ENCODE results near the gene SOAT2. TPM values are rescaled to one million over a fixed set of nuclear protein-coding genes. Genes with fewer than 3 reads are reported as not detected.

Gene SOAT2
- total and polyA plus RNA-seq, 2 donors, result 0.61 to 0.71 TPM

- H3K27ac ChIP-seq (ENCODE audit: low read depth in 1 of 2, low read length in 1 of 2), result no peak overlapping the region
- 96% methylated on average over 12 of the region's 12 CpGs for WGBS
- H3K9me3 ChIP-seq (ENCODE audit: control insufficient read depth in 2 of 2, insufficient read depth in 1 of 2, low read length in 1 of 2), result no peaks in the 10 kb centered on the region
- no peak for DNase-seq (ENCODE audit: low read depth in 6 of 9, low spot score in 9 of 9)
- H3K4me1 ChIP-seq (ENCODE audit: control insufficient read depth in 2 of 2, insufficient read depth in 2 of 2, low read length in 2 of 2), result no peaks in the 10 kb centered on the region
- H3K27me3 ChIP-seq (ENCODE audit: control insufficient read depth in 2 of 2, insufficient read depth in 1 of 2, low read length in 1 of 2), result no peaks in the 10 kb centered on the region
- no peaks in the 10 kb centered on the region for H3K36me3 ChIP-seq (ENCODE audit: control insufficient read depth in 2 of 2, insufficient read depth in 2 of 2, low read length in 1 of 2)
- H3K4me3 ChIP-seq (ENCODE audit: low read length in 2 of 2), result no peak overlapping the region
Observed at GRCh38 chr12:53113136-53113705, 9.9 kb downstream of the SOAT2 start.

GRCh38 chr12:53113951-53114350, 10.7 kb downstream of the SOAT2 start:
- no peaks in the 10 kb centered on the region for H3K36me3 ChIP-seq (ENCODE audit: control insufficient read depth in 2 of 2, insufficient read depth in 2 of 2, low read length in 1 of 2)
- DNase-seq (ENCODE audit: low read depth in 6 of 9, low spot score in 9 of 9), result no peak
- H3K4me1 ChIP-seq (ENCODE audit: control insufficient read depth in 2 of 2, insufficient read depth in 2 of 2, low read length in 2 of 2), result no peaks in the 10 kb centered on the region
- no peaks in the 10 kb centered on the region for H3K27me3 ChIP-seq (ENCODE audit: control insufficient read depth in 2 of 2, insufficient read depth in 1 of 2, low read length in 1 of 2)
- H3K27ac ChIP-seq (ENCODE audit: low read depth in 1 of 2, low read length in 1 of 2), result no peak overlapping the region
- no peak overlapping the region for H3K4me3 ChIP-seq (ENCODE audit: low read length in 2 of 2)
- no peaks in the 10 kb centered on the region for H3K9me3 ChIP-seq (ENCODE audit: control insufficient read depth in 2 of 2, insufficient read depth in 1 of 2, low read length in 1 of 2)

GRCh38 chr12:53115112-53115890, 12.0 kb downstream of the SOAT2 start:
- Histone ChIP-seq H3K27ac (ENCODE audit: low read depth in 1 of 2, low read length in 1 of 2) (peak overlapping the region in 1 of 2 donors; percentile 11), H3K4me3 (ENCODE audit: low read length in 2 of 2) (no peak overlapping the region), H3K27me3 (ENCODE audit: control insufficient read depth in 2 of 2, insufficient read depth in 1 of 2, low read length in 1 of 2) (no peaks in the 10 kb centered on the region), H3K36me3 (ENCODE audit: control insufficient read depth in 2 of 2, insufficient read depth in 2 of 2, low read length in 1 of 2) (no peaks in the 10 kb centered on the region), H3K9me3 (ENCODE audit: control insufficient read depth in 2 of 2, insufficient read depth in 1 of 2, low read length in 1 of 2) (no peaks in the 10 kb centered on the region), H3K4me1 (ENCODE audit: control insufficient read depth in 2 of 2, insufficient read depth in 2 of 2, low read length in 2 of 2) (no peaks in the 10 kb centered on the region)
- DNase-seq (ENCODE audit: low read depth in 6 of 9, low spot score in 9 of 9), result no peak
- 94% methylated on average over 33 of the region's 33 CpGs for WGBS

GRCh38 chr12:53115891-53116648, 12.8 kb downstream of the SOAT2 start:
- Histone ChIP-seq H3K4me3 (ENCODE audit: low read length in 2 of 2) (no peak overlapping the region), H3K9me3 (ENCODE audit: control insufficient read depth in 2 of 2, insufficient read depth in 1 of 2, low read length in 1 of 2) (no peaks in the 10 kb centered on the region), H3K4me1 (ENCODE audit: control insufficient read depth in 2 of 2, insufficient read depth in 2 of 2, low read length in 2 of 2) (no peaks in the 10 kb centered on the region), H3K27ac (ENCODE audit: low read depth in 1 of 2, low read length in 1 of 2) (no peak overlapping the region), H3K27me3 (ENCODE audit: control insufficient read depth in 2 of 2, insufficient read depth in 1 of 2, low read length in 1 of 2) (no peaks in the 10 kb centered on the region), H3K36me3 (ENCODE audit: control insufficient read depth in 2 of 2, insufficient read depth in 2 of 2, low read length in 1 of 2) (no peaks in the 10 kb centered on the region)
- 97% methylated on average over 8 of the region's 8 CpGs for WGBS
- DNase-seq (ENCODE audit: low read depth in 6 of 9, low spot score in 9 of 9), result no peak

- WGBS, result 95% methylated on average over 8 of the region's 8 CpGs
Observed at GRCh38 chr12:53118751-53119300, 15.5 kb downstream of the SOAT2 start.

GRCh38 chr12:53120685-53121525, 17.6 kb downstream of the SOAT2 start:
- Histone ChIP-seq H3K4me3 (ENCODE audit: low read length in 2 of 2) (no peak overlapping the region), H3K27ac (ENCODE audit: low read depth in 1 of 2, low read length in 1 of 2) (no peak overlapping the region), H3K27me3 (ENCODE audit: control insufficient read depth in 2 of 2, insufficient read depth in 1 of 2, low read length in 1 of 2) (no peaks in the 10 kb centered on the region), H3K4me1 (ENCODE audit: control insufficient read depth in 2 of 2, insufficient read depth in 2 of 2, low read length in 2 of 2) (no peaks in the 10 kb centered on the region), H3K9me3 (ENCODE audit: control insufficient read depth in 2 of 2, insufficient read depth in 1 of 2, low read length in 1 of 2) (no peaks in the 10 kb centered on the region), H3K36me3 (ENCODE audit: control insufficient read depth in 2 of 2, insufficient read depth in 2 of 2, low read length in 1 of 2) (no peaks in the 10 kb centered on the region)
- 97% methylated on average over 12 of the region's 12 CpGs for WGBS
- DNase-seq (ENCODE audit: low read depth in 6 of 9, low spot score in 9 of 9), result no peak

More at GRCh38 chr12:53118751-53119300, 15.5 kb downstream of the SOAT2 start:
- no peaks in the 10 kb centered on the region for H3K4me1 ChIP-seq (ENCODE audit: control insufficient read depth in 2 of 2, insufficient read depth in 2 of 2, low read length in 2 of 2)
- no peaks in the 10 kb centered on the region for H3K36me3 ChIP-seq (ENCODE audit: control insufficient read depth in 2 of 2, insufficient read depth in 2 of 2, low read length in 1 of 2)
- H3K9me3 ChIP-seq (ENCODE audit: control insufficient read depth in 2 of 2, insufficient read depth in 1 of 2, low read length in 1 of 2), result no peaks in the 10 kb centered on the region
- H3K27me3 ChIP-seq (ENCODE audit: control insufficient read depth in 2 of 2, insufficient read depth in 1 of 2, low read length in 1 of 2), result no peaks in the 10 kb centered on the region
- no peak for DNase-seq (ENCODE audit: low read depth in 6 of 9, low spot score in 9 of 9)
- H3K27ac ChIP-seq (ENCODE audit: low read depth in 1 of 2, low read length in 1 of 2), result no peak overlapping the region
- H3K4me3 ChIP-seq (ENCODE audit: low read length in 2 of 2), result no peak overlapping the region

GRCh38 chr12:53122961-53123468, 19.7 kb downstream of the SOAT2 start:
- H3K36me3 ChIP-seq (ENCODE audit: control insufficient read depth in 2 of 2, insufficient read depth in 2 of 2, low read length in 1 of 2), result no peaks in the 10 kb centered on the region
- 97% methylated on average over 10 of the region's 10 CpGs for WGBS
- no peaks in the 10 kb centered on the region for H3K4me1 ChIP-seq (ENCODE audit: control insufficient read depth in 2 of 2, insufficient read depth in 2 of 2, low read length in 2 of 2)
- no peak for DNase-seq (ENCODE audit: low read depth in 6 of 9, low spot score in 9 of 9)
- no peaks in the 10 kb centered on the region for H3K9me3 ChIP-seq (ENCODE audit: control insufficient read depth in 2 of 2, insufficient read depth in 1 of 2, low read length in 1 of 2)
- no peaks in the 10 kb centered on the region for H3K27me3 ChIP-seq (ENCODE audit: control insufficient read depth in 2 of 2, insufficient read depth in 1 of 2, low read length in 1 of 2)
- no peak overlapping the region for H3K4me3 ChIP-seq (ENCODE audit: low read length in 2 of 2)
- no peak overlapping the region for H3K27ac ChIP-seq (ENCODE audit: low read depth in 1 of 2, low read length in 1 of 2)

GRCh38 chr12:53123578-53124351, 20.5 kb downstream of the SOAT2 start:
- no peak for DNase-seq (ENCODE audit: low read depth in 6 of 9, low spot score in 9 of 9)
- H3K27ac ChIP-seq (ENCODE audit: low read depth in 1 of 2, low read length in 1 of 2), result no peak overlapping the region
- H3K4me3 ChIP-seq (ENCODE audit: low read length in 2 of 2), result no peak overlapping the region

More at GRCh38 chr12:53123578-53124351, 20.5 kb downstream of the SOAT2 start:
- Histone ChIP-seq H3K27me3 (ENCODE audit: control insufficient read depth in 2 of 2, insufficient read depth in 1 of 2, low read length in 1 of 2) (no peaks in the 10 kb centered on the region), H3K9me3 (ENCODE audit: control insufficient read depth in 2 of 2, insufficient read depth in 1 of 2, low read length in 1 of 2) (no peaks in the 10 kb centered on the region), H3K4me1 (ENCODE audit: control insufficient read depth in 2 of 2, insufficient read depth in 2 of 2, low read length in 2 of 2) (no peaks in the 10 kb centered on the region), H3K36me3 (ENCODE audit: control insufficient read depth in 2 of 2, insufficient read depth in 2 of 2, low read length in 1 of 2) (no peaks in the 10 kb centered on the region)
- WGBS, result 97% methylated on average over 16 of the region's 16 CpGs

Data from thymus (tissue), 11 donors.